B cell (primary cell): Measurements from ENCODE around the gene AATK.

ENCODE experiments used
- EZH2 ChIP-seq: IDR thresholded peaks from 2 replicates; pipeline ENCODE4 v1.6.1; 2012; ENCODE audit warnings: borderline replicate concordance, low read depth, mild to moderate bottlenecking, moderate library complexity, low read length; ENCODE audit not compliant: insufficient read depth, poor library complexity, severe bottlenecking
- TF ChIP-seq, protein P1 (sequence below): fragments of 200-600 bp; IDR thresholded peaks from one replicate; pipeline ENCODE4 v1.8.0; 2022; ENCODE audit warnings: antibody characterized with exemption, mild to moderate bottlenecking

- TF ChIP-seq, protein P1, sequence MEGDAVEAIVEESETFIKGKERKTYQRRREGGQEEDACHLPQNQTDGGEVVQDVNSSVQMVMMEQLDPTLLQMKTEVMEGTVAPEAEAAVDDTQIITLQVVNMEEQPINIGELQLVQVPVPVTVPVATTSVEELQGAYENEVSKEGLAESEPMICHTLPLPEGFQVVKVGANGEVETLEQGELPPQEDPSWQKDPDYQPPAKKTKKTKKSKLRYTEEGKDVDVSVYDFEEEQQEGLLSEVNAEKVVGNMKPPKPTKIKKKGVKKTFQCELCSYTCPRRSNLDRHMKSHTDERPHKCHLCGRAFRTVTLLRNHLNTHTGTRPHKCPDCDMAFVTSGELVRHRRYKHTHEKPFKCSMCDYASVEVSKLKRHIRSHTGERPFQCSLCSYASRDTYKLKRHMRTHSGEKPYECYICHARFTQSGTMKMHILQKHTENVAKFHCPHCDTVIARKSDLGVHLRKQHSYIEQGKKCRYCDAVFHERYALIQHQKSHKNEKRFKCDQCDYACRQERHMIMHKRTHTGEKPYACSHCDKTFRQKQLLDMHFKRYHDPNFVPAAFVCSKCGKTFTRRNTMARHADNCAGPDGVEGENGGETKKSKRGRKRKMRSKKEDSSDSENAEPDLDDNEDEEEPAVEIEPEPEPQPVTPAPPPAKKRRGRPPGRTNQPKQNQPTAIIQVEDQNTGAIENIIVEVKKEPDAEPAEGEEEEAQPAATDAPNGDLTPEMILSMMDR = no peak
- TF ChIP-seq EZH2 = no peak
Observed at GRCh38 chr17:81068411-81069134, 97.4 kb downstream of the AATK start.
